SK-N-SH (cell line): ENCODE data around the gene IFT122.

Source experiments
- JUND ChIP-seq: IDR thresholded peaks from 2 replicates; pipeline ENCODE4 v1.4.0; 2012
- MAX ChIP-seq: IDR thresholded peaks from 2 replicates; pipeline ENCODE4 v1.4.0; 2012; ENCODE audit warnings: low read depth
- MXI1 ChIP-seq: IDR thresholded peaks from 2 replicates; pipeline ENCODE4 v1.6.1; 2012; ENCODE audit warnings: mild to moderate bottlenecking, low read depth, low read length, improper control_type of control experiment
- NRF1 ChIP-seq: IDR thresholded peaks from 2 replicates; pipeline ENCODE4 v1.6.1; 2012; ENCODE audit warnings: low read depth, mild to moderate bottlenecking, low read length
- POLR2AphosphoS5 ChIP-seq: IDR thresholded peaks from 2 replicates; pipeline ENCODE4 v1.6.1; 2012; ENCODE audit warnings: low read depth, low read length
- RAD21 ChIP-seq: IDR thresholded peaks from 2 replicates; pipeline ENCODE4 v1.6.1; 2012; ENCODE audit warnings: mild to moderate bottlenecking, low read length
- RFX5 ChIP-seq: IDR thresholded peaks from 2 replicates; pipeline ENCODE4 v1.6.1; 2012; ENCODE audit warnings: mild to moderate bottlenecking, improper control_type of control experiment, low read length
- RXRA ChIP-seq: IDR thresholded peaks from 2 replicates; pipeline ENCODE4 v1.4.0; 2012; ENCODE audit warnings: low read depth, mild to moderate bottlenecking, borderline replicate concordance
- TAF1 ChIP-seq: IDR thresholded peaks from 2 replicates; pipeline ENCODE4 v1.6.1; 2012; ENCODE audit warnings: low read depth, mild to moderate bottlenecking, low read length, moderate library complexity, borderline replicate concordance
- TEAD4 ChIP-seq: IDR thresholded peaks from 2 replicates; pipeline ENCODE4 v1.4.0; 2012; ENCODE audit warnings: mild to moderate bottlenecking, borderline replicate concordance; ENCODE audit not compliant: insufficient read depth
- USF1 ChIP-seq: IDR thresholded peaks from 2 replicates; pipeline ENCODE4 v1.4.0; 2012; ENCODE audit warnings: low read depth, borderline replicate concordance
- USF2 ChIP-seq: fragments of 150-350 bp; IDR thresholded peaks from 2 replicates; pipeline ENCODE4 v1.6.1; 2017; ENCODE audit warnings: antibody characterized with exemption, low read length, low read depth, borderline replicate concordance
- TF ChIP-seq, protein P1 (sequence below): fragments of 200-600 bp; sonication (generic); IDR thresholded peaks from 2 replicates; pipeline ENCODE4 v1.6.1; 2017; ENCODE audit warnings: antibody characterized with exemption, mild to moderate bottlenecking, moderate library complexity
- TF ChIP-seq, protein P2 (sequence below): IDR thresholded peaks from 2 replicates; pipeline ENCODE4 v1.4.0; 2012; ENCODE audit warnings: low read depth, borderline replicate concordance

DNA sequence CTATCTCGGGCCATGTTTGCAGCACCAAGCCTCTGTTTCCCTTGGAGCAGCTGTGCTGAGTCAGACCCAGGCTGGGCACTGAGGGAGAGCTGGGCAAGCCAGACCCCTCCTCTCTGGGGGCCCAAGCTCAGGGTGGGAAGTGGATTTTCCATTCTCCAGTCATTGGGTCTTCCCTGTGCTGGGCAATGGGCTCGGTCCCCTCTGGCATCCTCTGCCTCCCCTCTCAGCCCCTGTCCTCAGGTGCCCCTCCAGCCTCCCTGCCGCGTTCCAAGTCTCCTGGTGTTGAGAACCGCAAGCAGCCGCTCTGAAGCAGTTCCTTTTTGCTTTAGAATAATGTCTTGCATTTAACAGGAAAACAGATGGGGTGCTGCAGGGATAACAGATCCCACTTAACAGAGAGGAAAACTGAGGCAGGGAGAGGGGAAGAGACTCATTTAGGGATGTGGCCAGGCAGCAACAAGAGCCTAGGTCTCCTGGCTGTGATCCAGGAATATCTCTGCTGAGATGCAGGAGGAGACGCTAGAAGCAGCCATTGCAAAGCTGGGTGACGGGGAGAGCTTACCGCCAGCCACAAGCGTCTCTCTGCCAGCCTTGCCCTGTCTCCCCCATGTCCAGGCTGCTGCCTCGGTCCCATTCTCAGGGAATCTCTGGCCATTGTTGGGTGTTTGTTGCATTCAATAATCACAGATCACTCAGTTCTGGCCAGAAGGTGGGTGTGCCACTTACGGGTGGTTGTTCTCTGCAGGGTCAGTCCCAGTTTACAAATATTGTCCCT, 89.6 kb downstream of the IFT122 start:
- TF ChIP-seq POLR2AphosphoS5 (no peak), JUND (no peak), USF1 (no peak), TAF1 (no peak), MAX (no peak), NRF1 (no peak), USF2 (no peak), TEAD4 (no peak), RAD21 (no peak), RXRA (no peak), RFX5 (no peak), MXI1 (no peak)
- TF ChIP-seq, protein P1, sequence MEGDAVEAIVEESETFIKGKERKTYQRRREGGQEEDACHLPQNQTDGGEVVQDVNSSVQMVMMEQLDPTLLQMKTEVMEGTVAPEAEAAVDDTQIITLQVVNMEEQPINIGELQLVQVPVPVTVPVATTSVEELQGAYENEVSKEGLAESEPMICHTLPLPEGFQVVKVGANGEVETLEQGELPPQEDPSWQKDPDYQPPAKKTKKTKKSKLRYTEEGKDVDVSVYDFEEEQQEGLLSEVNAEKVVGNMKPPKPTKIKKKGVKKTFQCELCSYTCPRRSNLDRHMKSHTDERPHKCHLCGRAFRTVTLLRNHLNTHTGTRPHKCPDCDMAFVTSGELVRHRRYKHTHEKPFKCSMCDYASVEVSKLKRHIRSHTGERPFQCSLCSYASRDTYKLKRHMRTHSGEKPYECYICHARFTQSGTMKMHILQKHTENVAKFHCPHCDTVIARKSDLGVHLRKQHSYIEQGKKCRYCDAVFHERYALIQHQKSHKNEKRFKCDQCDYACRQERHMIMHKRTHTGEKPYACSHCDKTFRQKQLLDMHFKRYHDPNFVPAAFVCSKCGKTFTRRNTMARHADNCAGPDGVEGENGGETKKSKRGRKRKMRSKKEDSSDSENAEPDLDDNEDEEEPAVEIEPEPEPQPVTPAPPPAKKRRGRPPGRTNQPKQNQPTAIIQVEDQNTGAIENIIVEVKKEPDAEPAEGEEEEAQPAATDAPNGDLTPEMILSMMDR: no peak
- TF ChIP-seq, protein P2, sequence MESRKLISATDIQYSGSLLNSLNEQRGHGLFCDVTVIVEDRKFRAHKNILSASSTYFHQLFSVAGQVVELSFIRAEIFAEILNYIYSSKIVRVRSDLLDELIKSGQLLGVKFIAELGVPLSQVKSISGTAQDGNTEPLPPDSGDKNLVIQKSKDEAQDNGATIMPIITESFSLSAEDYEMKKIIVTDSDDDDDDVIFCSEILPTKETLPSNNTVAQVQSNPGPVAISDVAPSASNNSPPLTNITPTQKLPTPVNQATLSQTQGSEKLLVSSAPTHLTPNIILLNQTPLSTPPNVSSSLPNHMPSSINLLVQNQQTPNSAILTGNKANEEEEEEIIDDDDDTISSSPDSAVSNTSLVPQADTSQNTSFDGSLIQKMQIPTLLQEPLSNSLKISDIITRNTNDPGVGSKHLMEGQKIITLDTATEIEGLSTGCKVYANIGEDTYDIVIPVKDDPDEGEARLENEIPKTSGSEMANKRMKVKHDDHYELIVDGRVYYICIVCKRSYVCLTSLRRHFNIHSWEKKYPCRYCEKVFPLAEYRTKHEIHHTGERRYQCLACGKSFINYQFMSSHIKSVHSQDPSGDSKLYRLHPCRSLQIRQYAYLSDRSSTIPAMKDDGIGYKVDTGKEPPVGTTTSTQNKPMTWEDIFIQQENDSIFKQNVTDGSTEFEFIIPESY: no peak
